C4-2B (cell line): ENCODE measurements around the gene CLDN2.

ENCODE experiments used
- CTCF ChIP-seq: fragments of 450-650 bp; conservative IDR thresholded peaks from 2 replicates; pipeline ENCODE4 v1.5.1; 2017; ENCODE audit warnings: mild to moderate bottlenecking
- ZFX ChIP-seq: fragments of 450-650 bp; IDR thresholded peaks from 2 replicates; pipeline ENCODE4 v1.6.1; 2017

GRCh38 chrX:106952988-106953387, 32.8 kb downstream of the CLDN2 start:
- TF ChIP-seq CTCF (peak; percentile 54), ZFX (no peak)
